ENCODE data around the gene CHRM1.

The CHRM1 gene

DNA sequence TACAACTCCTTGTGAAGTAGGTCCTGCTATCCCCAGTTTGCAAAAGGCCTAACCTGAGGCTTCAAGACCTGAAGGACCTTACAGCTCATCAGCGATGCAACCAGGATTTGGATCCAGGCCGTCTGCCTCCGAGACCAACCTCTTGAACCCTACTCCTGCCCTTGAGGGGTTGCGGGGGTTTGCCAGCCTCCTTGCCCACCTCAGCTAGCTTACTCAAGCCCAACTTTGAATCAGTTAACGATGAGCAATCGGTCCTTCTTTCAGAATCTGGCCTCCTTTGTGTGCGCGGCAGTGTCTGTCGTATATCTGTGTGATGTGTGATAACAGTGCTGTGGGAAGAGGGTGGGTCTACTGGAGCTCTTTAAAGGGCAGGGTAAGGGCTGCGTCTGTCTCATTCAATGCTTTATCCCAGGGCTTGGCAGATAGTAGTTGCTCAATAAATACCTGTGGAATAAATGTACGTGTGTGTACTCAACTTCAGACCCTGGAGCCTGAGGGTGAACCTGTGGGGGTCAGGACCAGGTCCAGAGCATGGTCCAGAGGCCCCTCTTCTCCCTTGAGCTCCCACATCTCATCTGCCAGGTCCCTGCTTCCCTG is 3.2 kb downstream of the CHRM1 start:
- Histone ChIP-seq H3K4me1 (ENCODE audit: control insufficient read depth, insufficient read depth, low read length, poor library complexity, severe bottlenecking) (peaks cover 15% of the 10 kb centered on the region), H3K9me3 (ENCODE audit: control insufficient read depth, low read length) (no peaks in the 10 kb centered on the region), H3K27ac (ENCODE audit: low read depth, low read length, severe bottlenecking) (no peak overlapping the region), H3K4me3 (ENCODE audit: extremely low read depth, insufficient read depth, low read length, poor library complexity, severe bottlenecking) (no peak overlapping the region), H3K36me3 (ENCODE audit: control insufficient read depth, insufficient read depth, low read length) (no peaks in the 10 kb centered on the region)
- 92 to 99% methylated on average over 10 to 11 of the region's 11 CpGs for WGBS, 2 experiments (ENCODE audit: insufficient coverage in 2 of 2)

DNA sequence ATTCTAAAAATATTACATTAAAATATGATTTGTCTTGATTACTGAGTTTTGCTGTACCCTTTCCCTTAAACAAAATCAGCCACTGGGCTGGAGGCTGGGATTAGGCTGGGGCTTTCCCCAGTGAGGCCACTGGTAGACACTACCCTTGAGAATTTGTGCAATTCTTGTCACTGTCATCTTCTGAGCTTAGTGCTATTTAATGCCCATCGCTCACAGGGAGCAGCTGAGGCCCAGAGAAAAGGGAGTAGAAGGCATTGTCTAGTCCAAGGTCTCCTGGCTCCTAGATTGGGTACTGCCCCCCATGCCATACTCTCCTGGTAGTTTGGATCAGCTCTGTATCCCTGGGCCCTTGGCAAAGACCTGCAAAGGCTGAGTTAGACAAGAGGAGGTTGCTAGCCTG is 6.7 kb downstream of the CHRM1 start:
- Histone ChIP-seq H3K4me3 (ENCODE audit: extremely low read depth, insufficient read depth, low read length, poor library complexity, severe bottlenecking) (no peak overlapping the region), H3K27ac (ENCODE audit: low read depth, low read length, severe bottlenecking) (no peak overlapping the region), H3K4me1 (ENCODE audit: control insufficient read depth, insufficient read depth, low read length, poor library complexity, severe bottlenecking) (peaks cover 7% of the 10 kb centered on the region), H3K9me3 (ENCODE audit: control insufficient read depth, low read length) (no peaks in the 10 kb centered on the region), H3K36me3 (ENCODE audit: control insufficient read depth, insufficient read depth, low read length) (no peaks in the 10 kb centered on the region)
- 100% methylated on average over 1 of the region's 1 CpG for WGBS, 2 experiments (ENCODE audit: insufficient coverage in 2 of 2)

DNA sequence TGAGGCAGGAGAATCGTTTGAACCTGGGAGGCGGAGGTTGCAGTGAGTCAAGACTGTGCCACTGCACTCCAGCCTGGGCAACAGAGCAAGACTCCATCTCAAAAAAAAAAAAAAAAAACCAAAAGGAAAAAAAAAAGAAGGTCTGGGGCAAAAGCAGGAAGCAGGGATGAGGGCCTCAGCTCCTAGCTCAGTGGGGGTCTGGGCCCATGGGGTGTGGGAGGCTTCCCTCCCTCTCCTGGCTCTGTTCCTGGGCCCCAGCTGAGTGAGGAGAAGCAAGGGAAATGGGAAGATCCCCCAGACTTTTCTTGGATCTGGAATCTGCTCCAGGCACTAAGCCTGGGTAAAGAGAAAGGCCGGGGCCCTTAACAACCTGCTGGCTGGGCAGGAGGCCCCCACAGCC is 8.9 kb downstream of the CHRM1 start:
- H3K4me1 ChIP-seq (ENCODE audit: control insufficient read depth, insufficient read depth, low read length, poor library complexity, severe bottlenecking): peaks cover 5% of the 10 kb centered on the region
- H3K36me3 ChIP-seq (ENCODE audit: control insufficient read depth, insufficient read depth, low read length): no peaks in the 10 kb centered on the region
- 91 to 100% methylated on average over 1 of the region's 3 CpGs for WGBS, 2 experiments (ENCODE audit: insufficient coverage in 2 of 2)
- no peak overlapping the region for H3K4me3 ChIP-seq (ENCODE audit: extremely low read depth, insufficient read depth, low read length, poor library complexity, severe bottlenecking)
- H3K9me3 ChIP-seq (ENCODE audit: control insufficient read depth, low read length): no peaks in the 10 kb centered on the region
- no peak overlapping the region for H3K27ac ChIP-seq (ENCODE audit: low read depth, low read length, severe bottlenecking)

DNA sequence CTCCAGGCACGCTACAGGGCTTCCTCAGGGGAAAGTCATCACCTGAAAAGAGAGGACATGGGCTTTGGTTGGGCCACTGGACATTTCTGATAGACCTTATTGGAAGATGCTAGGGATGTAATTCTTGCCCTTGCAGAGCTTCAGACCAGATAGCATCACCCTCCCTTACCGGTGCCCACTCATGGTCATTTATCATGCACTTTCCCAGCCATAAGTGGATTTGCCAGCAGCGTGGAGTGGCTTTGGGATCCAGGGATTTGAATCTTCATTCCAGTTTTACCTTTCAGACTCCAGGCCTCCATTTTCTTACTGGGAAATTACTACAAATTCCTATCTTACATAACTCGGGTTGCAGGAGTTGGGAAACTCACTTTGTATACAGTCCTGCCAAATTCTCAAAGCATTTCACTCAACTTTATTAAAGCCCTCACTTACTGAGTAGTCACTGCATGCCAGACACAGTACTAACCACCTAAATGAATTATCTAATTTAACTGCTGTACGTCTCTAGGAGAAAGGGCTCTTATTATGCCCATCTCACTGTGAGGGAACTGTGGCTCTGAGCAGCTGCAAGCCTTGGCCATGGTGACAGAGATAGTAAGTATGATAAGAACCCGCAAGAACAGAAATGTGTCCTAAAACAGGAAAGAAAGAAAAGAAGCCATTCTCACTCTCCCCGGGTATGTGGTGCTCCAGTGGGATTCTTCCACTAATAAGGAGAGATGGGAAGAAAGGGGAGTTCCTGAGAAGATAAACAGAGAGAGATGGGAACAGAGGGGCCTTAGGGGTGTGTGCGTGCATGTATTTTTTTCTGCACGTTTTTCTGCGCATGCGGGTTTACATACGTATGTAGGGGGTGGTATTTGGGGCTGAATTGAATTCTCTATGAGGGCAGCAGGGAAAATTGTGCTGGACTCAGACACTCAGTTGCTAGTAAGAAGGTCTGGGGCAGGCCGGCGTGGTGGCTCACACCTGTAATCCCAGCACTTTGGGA is 9.7 kb downstream of the CHRM1 start:
- 91 to 93% methylated on average over 10 to 14 of the region's 14 CpGs for WGBS, 2 experiments (ENCODE audit: insufficient coverage in 2 of 2)
- H3K36me3 ChIP-seq (ENCODE audit: control insufficient read depth, insufficient read depth, low read length): no peaks in the 10 kb centered on the region
- peaks cover 5% of the 10 kb centered on the region for H3K4me1 ChIP-seq (ENCODE audit: control insufficient read depth, insufficient read depth, low read length, poor library complexity, severe bottlenecking)
- no peaks in the 10 kb centered on the region for H3K9me3 ChIP-seq (ENCODE audit: control insufficient read depth, low read length)
- no peak overlapping the region for H3K27ac ChIP-seq (ENCODE audit: low read depth, low read length, severe bottlenecking)
- no peak overlapping the region for H3K4me3 ChIP-seq (ENCODE audit: extremely low read depth, insufficient read depth, low read length, poor library complexity, severe bottlenecking)

DNA sequence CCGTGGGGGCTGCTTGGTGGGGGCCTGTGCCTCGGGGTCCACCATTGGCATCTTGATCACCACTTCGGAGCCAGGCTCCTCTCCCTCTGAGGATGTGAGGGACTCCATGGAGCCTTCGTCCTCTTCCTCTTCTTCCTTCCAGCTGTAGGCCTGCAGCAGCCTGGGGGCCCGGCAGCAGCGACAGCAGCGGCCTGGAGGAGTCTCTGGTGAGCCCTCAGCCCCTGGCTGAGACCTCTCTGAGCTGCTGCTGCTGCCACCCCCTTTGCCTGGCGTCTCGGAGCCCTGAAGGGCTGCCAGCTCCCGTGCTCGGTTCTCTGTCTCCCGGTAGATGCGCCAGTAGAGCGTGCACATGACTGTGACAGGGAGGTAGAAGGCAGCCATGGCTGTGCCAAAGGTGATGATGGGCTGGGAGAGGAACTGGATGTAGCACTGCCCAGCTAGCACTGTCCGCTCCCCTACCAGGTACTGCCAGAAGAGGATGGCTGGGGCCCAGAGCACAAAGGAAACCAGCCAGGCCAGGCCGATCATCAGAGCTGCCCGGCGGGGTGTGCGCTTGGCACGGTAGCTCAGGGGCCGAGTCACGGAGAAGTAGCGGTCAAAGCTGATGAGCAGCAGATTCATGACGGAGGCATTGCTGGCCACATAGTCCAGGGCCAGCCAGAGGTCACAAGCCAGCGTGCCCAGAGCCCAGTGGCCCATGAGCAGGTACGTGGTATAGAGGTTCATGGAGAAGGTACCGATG is 10.9 kb downstream of the CHRM1 start:
- Histone ChIP-seq H3K4me1 (ENCODE audit: control insufficient read depth, insufficient read depth, low read length, poor library complexity, severe bottlenecking) (peaks cover 5% of the 10 kb centered on the region), H3K4me3 (ENCODE audit: extremely low read depth, insufficient read depth, low read length, poor library complexity, severe bottlenecking) (no peak overlapping the region), H3K27ac (ENCODE audit: low read depth, low read length, severe bottlenecking) (no peak overlapping the region), H3K36me3 (ENCODE audit: control insufficient read depth, insufficient read depth, low read length) (no peaks in the 10 kb centered on the region), H3K9me3 (ENCODE audit: control insufficient read depth, low read length) (no peaks in the 10 kb centered on the region)
- WGBS, 2 experiments (ENCODE audit: insufficient coverage in 2 of 2): 95 to 96% methylated on average over 25 to 26 of the region's 27 CpGs

DNA sequence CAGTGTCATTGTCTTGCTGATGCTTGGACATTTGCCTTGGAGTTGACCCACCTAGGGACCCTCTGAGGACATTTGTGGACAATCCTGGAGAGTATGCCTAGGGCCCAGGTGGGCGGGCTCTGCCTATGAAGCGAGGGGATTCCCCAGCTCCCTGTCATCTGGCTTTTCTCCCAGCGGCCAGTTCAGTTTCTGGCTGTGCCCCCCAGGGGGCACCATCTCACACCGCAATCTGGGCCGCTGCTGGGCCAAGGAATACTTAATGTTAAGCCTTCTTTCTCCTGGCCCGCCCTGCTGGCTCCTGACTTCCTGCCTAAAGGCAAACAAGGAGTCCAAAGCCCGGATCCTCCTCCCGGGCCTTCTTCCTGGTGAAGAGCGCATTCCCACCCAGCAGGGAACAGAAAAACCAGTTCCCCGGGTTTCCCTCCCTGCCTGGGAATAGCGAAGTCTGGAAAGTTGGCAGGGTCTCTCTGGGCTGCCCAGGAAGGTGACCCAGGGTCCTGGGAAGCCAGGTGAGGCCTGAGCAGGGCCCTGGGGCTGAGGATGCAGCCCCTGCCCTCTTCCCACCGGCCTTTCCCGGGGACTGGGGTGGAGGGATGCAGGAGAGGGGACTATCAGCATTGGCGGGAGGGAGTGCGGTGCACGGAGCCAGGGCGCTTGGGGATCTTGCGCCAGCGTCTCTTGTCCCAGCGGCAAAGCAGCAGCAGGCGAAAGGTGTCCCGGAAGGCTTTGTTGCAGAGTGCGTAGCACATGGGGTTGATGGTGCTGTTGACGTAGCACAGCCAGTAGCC is 11.9 kb downstream of the CHRM1 start:
- Histone ChIP-seq H3K4me1 (ENCODE audit: control insufficient read depth, insufficient read depth, low read length, poor library complexity, severe bottlenecking) (peaks cover 5% of the 10 kb centered on the region), H3K27ac (ENCODE audit: low read depth, low read length, severe bottlenecking) (peak overlapping the region; percentile 10)

DNA sequence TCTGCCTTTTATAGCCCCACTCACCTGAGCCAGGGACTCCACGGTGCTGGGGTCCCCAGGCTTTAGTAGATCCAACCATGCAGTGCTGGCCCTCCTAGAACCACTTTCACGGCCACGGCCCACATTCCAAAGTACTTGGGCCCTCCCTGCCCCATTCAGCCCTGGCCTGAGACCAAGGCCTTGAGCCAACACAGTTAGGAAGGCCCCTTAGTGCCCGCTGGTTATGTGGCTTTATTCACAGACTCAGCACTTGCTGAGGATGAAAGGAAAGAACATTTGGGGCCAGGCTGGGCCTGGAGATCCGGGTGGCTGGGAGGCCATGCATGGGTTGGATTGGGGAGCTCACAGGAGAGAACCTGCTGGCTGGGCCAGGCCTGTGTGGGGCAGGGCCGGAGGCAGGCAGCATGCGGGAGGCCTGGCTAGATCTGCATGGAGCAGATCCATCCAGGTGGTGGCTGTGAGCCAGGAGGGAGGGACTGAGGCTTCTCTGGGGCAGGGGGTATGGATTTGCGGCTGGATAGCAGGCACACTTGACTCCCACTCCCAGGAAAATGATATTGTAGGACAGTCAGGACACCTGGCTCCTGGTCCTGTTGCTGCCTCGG is 12.6 kb downstream of the CHRM1 start:
- no peak overlapping the region for H3K27ac ChIP-seq (ENCODE audit: low read depth, low read length, severe bottlenecking)
- H3K4me1 ChIP-seq (ENCODE audit: control insufficient read depth, insufficient read depth, low read length, poor library complexity, severe bottlenecking): peaks cover 5% of the 10 kb centered on the region
- WGBS, 2 experiments (ENCODE audit: insufficient coverage in 2 of 2): 87 to 90% methylated on average over 8 to 9 of the region's 9 CpGs
- no peaks in the 10 kb centered on the region for H3K9me3 ChIP-seq (ENCODE audit: control insufficient read depth, low read length)
- no peak overlapping the region for H3K4me3 ChIP-seq (ENCODE audit: extremely low read depth, insufficient read depth, low read length, poor library complexity, severe bottlenecking)
- H3K36me3 ChIP-seq (ENCODE audit: control insufficient read depth, insufficient read depth, low read length): no peaks in the 10 kb centered on the region

More for the DNA sequence above, 11.9 kb downstream of the CHRM1 start:
- Histone ChIP-seq H3K9me3 (ENCODE audit: control insufficient read depth, low read length) (no peaks in the 10 kb centered on the region), H3K36me3 (ENCODE audit: control insufficient read depth, insufficient read depth, low read length) (no peaks in the 10 kb centered on the region), H3K4me3 (ENCODE audit: extremely low read depth, insufficient read depth, low read length, poor library complexity, severe bottlenecking) (no peak overlapping the region)
- 56 to 58% methylated on average over 18 to 21 of the region's 24 CpGs for WGBS, 2 experiments (ENCODE audit: insufficient coverage in 2 of 2)

DNA sequence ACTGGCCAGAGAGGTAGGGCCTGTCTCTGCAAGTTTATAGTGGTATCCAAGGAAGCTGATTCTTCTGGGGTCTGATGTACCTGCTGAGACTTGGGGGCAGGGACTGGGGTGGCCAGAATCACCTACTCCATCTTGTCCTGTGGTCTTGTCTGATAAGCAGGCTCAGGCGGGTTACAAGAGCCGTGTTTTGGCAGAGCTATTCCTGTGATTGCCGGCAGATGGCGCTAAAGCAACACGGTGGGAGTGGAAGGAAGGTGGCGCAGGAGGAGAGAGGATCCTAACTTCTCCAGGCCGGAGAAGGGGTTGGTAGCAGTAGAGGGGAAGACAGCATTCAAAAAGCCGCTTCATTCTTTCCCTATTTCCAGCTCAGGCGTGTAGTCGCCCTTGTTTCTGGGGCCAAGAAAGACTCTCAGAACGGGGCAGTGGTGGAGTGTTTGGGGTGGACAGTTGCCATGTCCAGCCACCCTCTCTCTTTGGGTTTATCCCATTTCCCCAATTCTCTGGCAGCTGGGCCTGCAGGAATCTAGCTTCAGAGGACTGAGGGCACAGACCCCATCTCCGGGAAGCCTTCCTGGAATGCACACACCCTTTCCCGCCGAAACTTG is 15.1 kb downstream of the CHRM1 start:
- peaks cover 5% of the 10 kb centered on the region for H3K4me1 ChIP-seq (ENCODE audit: control insufficient read depth, insufficient read depth, low read length, poor library complexity, severe bottlenecking)
- 0 to 2% methylated on average over 6 to 7 of the region's 14 CpGs for WGBS, 2 experiments (ENCODE audit: insufficient coverage in 2 of 2)
- no peaks in the 10 kb centered on the region for H3K36me3 ChIP-seq (ENCODE audit: control insufficient read depth, insufficient read depth, low read length)
- no peak overlapping the region for H3K4me3 ChIP-seq (ENCODE audit: extremely low read depth, insufficient read depth, low read length, poor library complexity, severe bottlenecking)
- no peaks in the 10 kb centered on the region for H3K9me3 ChIP-seq (ENCODE audit: control insufficient read depth, low read length)
- no peak overlapping the region for H3K27ac ChIP-seq (ENCODE audit: low read depth, low read length, severe bottlenecking)

DNA sequence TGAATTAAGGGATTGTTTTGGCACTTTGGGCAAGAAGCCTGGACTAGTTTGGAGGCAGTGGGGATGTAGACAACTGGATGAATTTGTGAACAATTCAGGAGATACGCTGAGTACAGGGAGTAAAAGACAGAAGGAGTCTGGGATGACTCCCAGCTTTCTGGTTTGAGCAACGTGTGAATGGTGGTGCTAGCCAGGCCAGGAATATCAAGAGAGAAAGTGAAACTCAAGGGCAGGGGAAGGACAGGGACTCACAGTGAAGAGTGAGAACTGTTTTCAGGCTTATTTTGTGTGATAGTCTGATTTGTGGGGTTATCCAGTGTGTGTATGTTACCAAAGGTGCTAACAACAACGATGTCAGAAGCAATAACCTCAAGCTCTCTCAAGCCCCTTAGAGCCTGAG is 15.9 kb downstream of the CHRM1 start:
- H3K4me3 ChIP-seq (ENCODE audit: extremely low read depth, insufficient read depth, low read length, poor library complexity, severe bottlenecking): no peak overlapping the region
- WGBS, 2 experiments (ENCODE audit: insufficient coverage in 2 of 2): 66 to 73% methylated on average over 3 of the region's 3 CpGs

More for the DNA sequence above, 15.9 kb downstream of the CHRM1 start:
- H3K36me3 ChIP-seq (ENCODE audit: control insufficient read depth, insufficient read depth, low read length): no peaks in the 10 kb centered on the region
- no peaks in the 10 kb centered on the region for H3K9me3 ChIP-seq (ENCODE audit: control insufficient read depth, low read length)
- peaks cover 5% of the 10 kb centered on the region for H3K4me1 ChIP-seq (ENCODE audit: control insufficient read depth, insufficient read depth, low read length, poor library complexity, severe bottlenecking)
- H3K27ac ChIP-seq (ENCODE audit: low read depth, low read length, severe bottlenecking): no peak overlapping the region
